HepG2 (cell line): ENCODE measurements around the gene SRP72. TPM values are rescaled to one million over a fixed set of nuclear protein-coding genes. Genes with fewer than 3 reads are reported as not detected.

Experiments
- ATM ChIP-seq: fragments of 450-650 bp; IDR thresholded peaks from 2 replicates; pipeline ENCODE4 v1.7.1; 2017; ENCODE audit warnings: mild to moderate bottlenecking, borderline replicate concordance
- FOXA1 ChIP-seq, 2 experiments: fragments of 450-650 bp in 1 of 2; sonication (generic) in 1 of 2; formaldehyde crosslinking in 1 of 2; IDR thresholded peaks; 2 replicates each; pipeline versions ENCODE4 v1.4.0 to v1.6.1; 2016 to 2020; ENCODE audit warnings: missing genetic modification reagents in 1 of 2
- FOXC1 ChIP-seq: sonication (generic); formaldehyde crosslinking; IDR thresholded peaks from 2 replicates; pipeline ENCODE4 v1.8.0; 2022; ENCODE audit warnings: mild to moderate bottlenecking, missing genetic modification reagents, borderline replicate concordance
- GTF2F1 ChIP-seq: fragments of 150-350 bp; IDR thresholded peaks from 2 replicates; pipeline ENCODE4 v1.6.1; 2014; ENCODE audit warnings: low read length
- KDM3A ChIP-seq: IDR thresholded peaks from 2 replicates; pipeline ENCODE4 v1.6.1; 2018; ENCODE audit warnings: low read depth, missing compliant biosample characterization
- MLLT10 ChIP-seq: sonication (generic); formaldehyde crosslinking; IDR thresholded peaks from 2 replicates; pipeline ENCODE4 v1.4.0; 2020; ENCODE audit warnings: missing genetic modification reagents
- MNT ChIP-seq: fragments of 450-650 bp; IDR thresholded peaks from 2 replicates; pipeline ENCODE4 v1.6.1; 2016
- MYC ChIP-seq: sonication (generic); formaldehyde crosslinking; IDR thresholded peaks from 2 replicates; pipeline ENCODE4 v1.9.0; 2021; ENCODE audit warnings: missing genetic modification reagents, borderline replicate concordance
- NFE2 ChIP-seq: sonication (generic); formaldehyde crosslinking; IDR thresholded peaks from 2 replicates; pipeline ENCODE4 v1.4.0; 2020; ENCODE audit warnings: missing genetic modification reagents
- NFE2L1 ChIP-seq: sonication (generic); formaldehyde crosslinking; IDR thresholded peaks from 2 replicates; pipeline ENCODE4 v1.4.0; 2020; ENCODE audit warnings: missing genetic modification reagents, mild to moderate bottlenecking, borderline replicate concordance
- PAX8 ChIP-seq: sonication (generic); formaldehyde crosslinking; IDR thresholded peaks from 2 replicates; pipeline ENCODE4 v1.8.0; 2022; ENCODE audit warnings: mild to moderate bottlenecking, missing genetic modification reagents, borderline replicate concordance
- PCBP2 ChIP-seq: fragments of 200-400 bp; formaldehyde crosslinking; optimal IDR thresholded peaks from 2 replicates; pipeline ENCODE3; 2018; ENCODE audit warnings: low read length, low read depth; ENCODE audit not compliant: poor library complexity, severe bottlenecking
- PRMT3 ChIP-seq: sonication (generic); formaldehyde crosslinking; IDR thresholded peaks from 2 replicates; pipeline ENCODE4 v1.8.1; 2022; ENCODE audit warnings: low read depth, mild to moderate bottlenecking, moderate library complexity, missing genetic modification reagents, borderline replicate concordance
- SETDB1 ChIP-seq: sonication (generic); formaldehyde crosslinking; IDR thresholded peaks from 2 replicates; pipeline ENCODE4 v1.5.1; 2020; ENCODE audit warnings: missing genetic modification reagents, mild to moderate bottlenecking, borderline replicate concordance
- SRSF1 ChIP-seq: fragments of 200-400 bp; formaldehyde crosslinking; optimal IDR thresholded peaks from 2 replicates; pipeline ENCODE3; 2017; ENCODE audit warnings: mild to moderate bottlenecking, low read depth, low read length, moderate library complexity
- TFE3 ChIP-seq: IDR thresholded peaks from 2 replicates; pipeline ENCODE4 v1.6.1; 2016
- YEATS4 ChIP-seq: sonication (generic); formaldehyde crosslinking; IDR thresholded peaks from 2 replicates; pipeline ENCODE4 v1.4.0; 2020; ENCODE audit warnings: missing genetic modification reagents, borderline replicate concordance
- ZBTB38 ChIP-seq: sonication (generic); formaldehyde crosslinking; IDR thresholded peaks from 2 replicates; pipeline ENCODE4 v1.5.1; 2020; ENCODE audit warnings: mild to moderate bottlenecking, missing genetic modification reagents
- ZNF264 ChIP-seq: sonication (generic); formaldehyde crosslinking; IDR thresholded peaks from 2 replicates; pipeline ENCODE4 v1.4.0; 2020; ENCODE audit warnings: missing genetic modification reagents
- ZNF333 ChIP-seq: sonication (generic); formaldehyde crosslinking; IDR thresholded peaks from 2 replicates; pipeline ENCODE4 v1.4.0; 2020; ENCODE audit warnings: mild to moderate bottlenecking, missing genetic modification reagents, borderline replicate concordance
- ZNF414 ChIP-seq: sonication (generic); formaldehyde crosslinking; IDR thresholded peaks from 2 replicates; pipeline ENCODE4 v1.5.0; 2020; ENCODE audit warnings: missing genetic modification reagents
- ZNF558 ChIP-seq: sonication (generic); formaldehyde crosslinking; IDR thresholded peaks from 2 replicates; pipeline ENCODE4 v1.9.0; 2022; ENCODE audit warnings: mild to moderate bottlenecking, missing genetic modification reagents, borderline replicate concordance
- ZNF563 ChIP-seq: sonication (generic); formaldehyde crosslinking; IDR thresholded peaks from 2 replicates; pipeline ENCODE4 v1.8.0; 2022; ENCODE audit warnings: mild to moderate bottlenecking, moderate library complexity, missing genetic modification reagents
- polyA plus RNA-seq, 8 experiments: library from polyadenylated mRNA; depleted of rRNA in 3 of 8; stranded (reverse) in 7 of 8; unstranded in 1 of 8; fragments of >200 nt; fragmentation: Illumina TruSeq in 4 of 8; extraction: Trizol in 4 of 8; gene quantifications; 2 replicates each; pipeline versions ENCODE4 v1.2.1 to v1.2.3, GENCODE V29; 2011 to 2016; ENCODE audit warnings: low read depth in 4 of 8, missing spikeins in 1 of 8, mixed read lengths in 1 of 8; ENCODE audit not compliant: insufficient read depth in 1 of 8
- total RNA-seq, 5 experiments: library from RNA; depleted of rRNA; stranded (reverse); fragments of >200 nt; fragmentation: Illumina TruSeq; extraction: Trizol; gene quantifications; 2 replicates each; pipeline ENCODE4 v1.2.3, GENCODE V29; 2016; ENCODE audit warnings: low read depth in 1 of 5

Gene SRP72
- total and polyA plus RNA-seq, 2 of the 13 experiments (the other 11 are each of a cell fraction or from before 2014, with no cell fraction given), result 64.9 to 75.6 TPM

- TF ChIP-seq MNT, result peak; percentile 81
- TF ChIP-seq FOXC1 (CRISPR knock-in tag), result no peak; the same call in 1 of the 2 replicates
- no peak for TF ChIP-seq PRMT3
- TF ChIP-seq ZBTB38 (CRISPR knock-in tag), result peak; percentile 73; the same call in 1 of the 2 replicates
- TF ChIP-seq KDM3A, result peak; percentile 42; the same call in 1 of the 2 replicates
- TF ChIP-seq ZNF264, result no peak
- peak; percentile 87 for TF ChIP-seq MYC (CRISPR knock-in tag)
- TF ChIP-seq PAX8 (CRISPR knock-in tag), result peak; percentile 9; the same call in 1 of the 2 replicates
- peak; percentile 69; the same call in 1 of the 2 replicates for TF ChIP-seq ZNF333 (CRISPR knock-in tag)
- no peak for TF ChIP-seq NFE2L1 (CRISPR knock-in tag)
- no peak for TF ChIP-seq ZNF414 (CRISPR knock-in tag)
- TF ChIP-seq PCBP2, result no peak
- TF ChIP-seq ZNF563 (CRISPR knock-in tag), result peak; percentile 76
- peak; percentile 92; the same call in 1 of the 2 replicates for TF ChIP-seq ZNF558 (CRISPR knock-in tag)
- no peak for TF ChIP-seq NFE2 (CRISPR knock-in tag)
- no peak for TF ChIP-seq ATM
- no peak for TF ChIP-seq SETDB1 (CRISPR knock-in tag)
- TF ChIP-seq FOXA1 (IDR thresholded peaks at IDR 0.05), result no peak
- TF ChIP-seq FOXA1 (CRISPR knock-in tag; IDR thresholded peaks at IDR 0.05), result 0 out of 2 replicates have a peak, but pooled peaks have one; percentile 5
- 0 out of 2 replicates have a peak, but pooled peaks have one; percentile 12 for TF ChIP-seq TFE3
- no peak for TF ChIP-seq MLLT10 (CRISPR knock-in tag)
- peak; percentile 81; the same call in 1 of the 2 replicates for TF ChIP-seq YEATS4 (CRISPR knock-in tag)
- TF ChIP-seq GTF2F1, result no peak
- TF ChIP-seq SRSF1, result peak; percentile 44
Measured at GRCh38 chr4:56435140-56435926, 32.1 kb upstream of the SRP72 start, which contains the start of gene PPAT (continued).
